ENCODE data around the gene FILIP1.

- TF ChIP-seq CTCF (IDR thresholded peaks at IDR 0.05; ENCODE audit: borderline replicate concordance, extremely low read depth, low read length, poor library complexity, severe bottlenecking), result no peak
- no peak for TF ChIP-seq EZH2 (IDR thresholded peaks at IDR 0.05; ENCODE audit: borderline replicate concordance, low read depth, low read length, severe bottlenecking)
Measured at GRCh38 chr6:75491291-75491690, 2.3 kb downstream of the FILIP1 start.

Measured in DND-41 (cell line).